ENCODE results near the gene IRS2. TPM values are rescaled to one million over a fixed set of nuclear protein-coding genes. Genes with fewer than 3 reads are reported as not detected.
"Not testable (repeated sequence)": the region's sequence is repeated elsewhere in the genome, so short reads cannot be mapped to it uniquely, and the experiment has no call there.

IRS2 gene
- total RNA-seq, result 11.5 TPM

- peak; percentile 94 for DNase-seq
Measured at GRCh38 chr13:109786457-109787134, at the start of gene IRS2. Gene IRS2, minus strand, starts transcription at chr13:109786583. Its CDS starts 530 bp downstream, at chr13:109786053.

- DNase-seq, result no peak
Measured at GRCh38 chr13:109834973-109835720, 48.8 kb upstream of the IRS2 start.

- DNase-seq, result no peak
Measured at GRCh38 chr13:109833940-109834339, 47.6 kb upstream of the IRS2 start.

GRCh38 chr13:109833071-109833470, 46.7 kb upstream of the IRS2 start:
- no peak for DNase-seq

GRCh38 chr13:109828591-109829316, 42.4 kb upstream of the IRS2 start:
- DNase-seq, result not testable (repeated sequence)

GRCh38 chr13:109823201-109823600, 36.8 kb upstream of the IRS2 start:
- DNase-seq, result not testable (repeated sequence)

- no peak for DNase-seq
Measured at GRCh38 chr13:109821103-109821502, 34.7 kb upstream of the IRS2 start.

- DNase-seq, result no peak
Measured at GRCh38 chr13:109819874-109820273, 33.5 kb upstream of the IRS2 start.

GRCh38 chr13:109818886-109819285, 32.5 kb upstream of the IRS2 start:
- DNase-seq, result peak; percentile 93

GRCh38 chr13:109817591-109818535, 31.5 kb upstream of the IRS2 start:
- DNase-seq, result peak; percentile 44

- DNase-seq, result no peak
Measured at GRCh38 chr13:109816808-109817203, 30.4 kb upstream of the IRS2 start.

GRCh38 chr13:109816112-109816807, 29.9 kb upstream of the IRS2 start:
- no peak for DNase-seq

GRCh38 chr13:109815651-109816050, 29.3 kb upstream of the IRS2 start:
- no peak for DNase-seq

- no peak for DNase-seq
Measured at GRCh38 chr13:109813663-109814062, 27.3 kb upstream of the IRS2 start.

GRCh38 chr13:109812382-109812781, 26.0 kb upstream of the IRS2 start:
- no peak for DNase-seq

- DNase-seq, result no peak
Measured at GRCh38 chr13:109810761-109811510, 24.6 kb upstream of the IRS2 start.

GRCh38 chr13:109809216-109809932, 23.0 kb upstream of the IRS2 start:
- DNase-seq, result peak; percentile 80

- DNase-seq, result no peak
Measured at GRCh38 chr13:109807345-109807744, 21.0 kb upstream of the IRS2 start.

- DNase-seq, result no peak
Measured at GRCh38 chr13:109804654-109805053, 18.3 kb upstream of the IRS2 start.

GRCh38 chr13:109803825-109804224, 17.4 kb upstream of the IRS2 start:
- DNase-seq, result no peak

Data from skin of body (tissue), 2 donors.